Cerebellar cortex (tissue), 1 donor: ENCODE results near the gene CACNG5.

Experiments
- DNase-seq: peaks from one replicate; pipeline ENCODE4 v3.0.0-alpha.2; 2015; ENCODE audit warnings: low spot score

Gene CACNG5

DNA sequence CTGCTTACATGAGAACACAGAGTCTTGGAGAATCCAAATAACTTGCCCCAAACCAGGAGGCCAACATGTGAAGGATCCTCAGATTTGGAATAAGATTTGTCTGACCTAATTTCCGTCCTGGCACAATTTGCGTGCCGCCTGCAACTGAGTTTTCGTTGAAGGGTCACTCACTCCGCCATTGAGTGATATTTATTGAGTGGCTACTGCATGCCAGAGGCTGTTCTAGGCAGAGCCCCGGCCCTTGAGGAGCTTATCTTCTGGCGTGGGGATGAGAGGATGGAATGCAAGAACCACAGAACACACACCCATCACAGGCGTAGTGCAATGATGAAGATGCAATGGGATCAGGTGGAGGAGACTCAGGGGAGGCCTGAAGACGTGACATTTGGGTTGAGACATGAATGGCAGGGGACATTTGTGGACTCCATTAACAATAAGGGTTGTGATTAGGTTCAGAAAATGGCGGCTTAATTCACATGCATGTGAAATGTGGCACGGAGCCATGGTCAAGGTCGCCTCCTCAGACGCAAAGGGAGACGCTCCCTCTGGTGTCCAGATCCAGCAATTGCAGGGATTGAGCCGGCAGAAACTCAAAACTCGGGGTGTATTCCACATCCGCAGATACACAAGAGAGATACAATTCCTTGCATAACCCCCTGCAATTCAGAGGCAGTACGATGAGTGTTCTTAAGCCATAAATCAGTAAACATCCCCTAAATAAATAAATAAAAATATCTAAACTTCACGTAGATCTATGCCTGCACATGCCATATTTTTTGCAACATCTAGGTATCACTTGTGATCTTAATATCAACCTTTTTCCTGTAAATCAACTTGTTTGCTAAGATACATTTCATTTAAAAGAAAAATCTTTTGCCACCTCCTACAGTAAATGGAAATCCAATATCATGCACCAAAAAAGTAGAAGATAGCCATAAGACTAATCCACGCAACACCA, 71.7 kb downstream of the CACNG5 start:
- peak; percentile 61 for DNase-seq

DNA sequence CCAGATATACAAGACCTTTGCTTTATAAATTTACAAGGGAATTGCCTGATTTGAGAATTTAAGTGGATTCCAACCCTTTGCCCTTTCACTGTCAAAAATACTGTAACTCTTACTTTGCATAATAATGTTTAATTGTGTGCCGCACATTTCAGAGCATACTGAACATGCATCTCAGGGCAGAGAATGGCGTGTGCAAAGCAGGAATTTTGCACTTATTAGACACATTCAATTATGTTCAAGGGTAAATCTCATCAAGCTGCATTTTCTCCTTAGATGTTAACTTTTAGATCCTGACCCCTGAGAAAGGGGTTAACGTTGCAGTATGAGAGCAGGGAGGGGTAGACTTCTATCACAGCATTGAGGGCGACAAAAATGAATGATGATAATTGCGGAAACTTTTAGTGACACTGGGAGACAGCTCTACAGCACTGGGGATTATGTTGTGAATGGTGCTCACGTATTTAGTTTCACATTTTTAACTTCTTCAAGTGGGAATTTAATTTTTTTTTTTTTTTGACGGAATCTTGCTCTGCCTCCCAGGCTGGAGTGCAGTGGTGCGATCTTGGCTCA, 75.0 kb downstream of the CACNG5 start:
- DNase-seq = no peak

- no peak for DNase-seq
These were observed 75.9 kb downstream of the CACNG5 start for GRCh38 chr17:66910651-66911285.

DNA sequence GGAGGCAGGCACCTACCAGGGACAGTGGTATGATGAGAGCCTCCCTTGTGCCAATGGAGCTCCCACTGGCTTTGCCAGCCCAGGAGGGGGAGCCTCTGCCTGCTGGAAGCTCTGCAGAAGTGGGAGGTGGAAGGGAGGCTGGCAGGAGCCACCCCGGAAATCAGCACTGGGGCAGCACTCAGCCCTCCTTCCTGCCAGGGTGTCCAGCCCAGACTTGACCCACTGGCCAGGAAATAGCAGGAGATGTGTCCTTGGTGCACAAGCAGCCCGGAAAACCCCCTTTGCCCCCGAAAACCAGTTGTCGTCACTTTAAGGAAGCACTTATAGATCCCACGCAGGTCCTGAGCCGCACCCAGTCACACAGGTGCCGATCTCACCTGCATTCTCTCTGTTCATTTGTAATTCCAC, 80.3 kb downstream of the CACNG5 start:
- no peak for DNase-seq

DNA sequence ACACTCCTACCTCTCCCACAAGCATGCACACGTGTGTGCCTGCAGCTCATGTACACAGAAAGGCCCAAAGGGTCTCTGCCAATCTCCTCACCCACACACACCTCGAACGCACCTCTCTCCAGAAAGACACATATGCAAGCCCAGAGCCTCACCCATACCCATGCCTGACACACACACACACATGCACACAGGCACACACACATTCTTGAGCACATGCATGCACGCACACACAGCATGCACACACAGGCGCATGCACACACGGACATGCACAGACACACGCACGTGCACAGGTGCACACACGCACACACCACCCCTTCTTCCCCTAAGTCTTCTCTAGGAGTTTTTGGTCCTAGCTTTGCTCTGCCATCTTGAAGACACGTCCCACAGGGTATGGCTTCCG, 80.9 kb downstream of the CACNG5 start:
- no peak for DNase-seq

- no peak for DNase-seq
These were observed 82.0 kb downstream of the CACNG5 start for GRCh38 chr17:66916946-66917345.

GRCh38 chr17:66918896-66919295, 84.0 kb downstream of the CACNG5 start:
- DNase-seq = no peak

- DNase-seq = no peak
These were observed 85.5 kb downstream of the CACNG5 start for GRCh38 chr17:66920435-66920834.

DNA sequence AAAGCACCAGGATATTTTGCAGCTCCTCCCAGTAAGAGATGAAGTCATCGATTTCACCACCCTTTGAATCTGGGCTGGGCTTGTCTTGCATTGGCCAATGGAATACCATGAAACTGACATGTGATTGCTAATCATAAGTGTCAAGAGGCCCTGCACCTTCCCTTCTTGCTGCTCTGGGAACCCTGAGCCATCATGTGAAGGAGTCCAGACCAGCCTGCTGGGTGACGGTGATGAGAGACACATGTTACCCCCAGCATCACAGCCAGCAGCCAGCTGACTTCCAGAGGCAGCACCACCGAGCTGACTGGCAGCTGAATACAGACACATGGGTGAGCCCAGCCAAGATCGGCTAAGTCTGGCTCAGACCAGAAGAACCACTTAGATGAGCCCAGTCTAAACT, 86.0 kb downstream of the CACNG5 start:
- DNase-seq = no peak

- DNase-seq = no peak
These were observed 89.0 kb downstream of the CACNG5 start for GRCh38 chr17:66923886-66924285.

DNA sequence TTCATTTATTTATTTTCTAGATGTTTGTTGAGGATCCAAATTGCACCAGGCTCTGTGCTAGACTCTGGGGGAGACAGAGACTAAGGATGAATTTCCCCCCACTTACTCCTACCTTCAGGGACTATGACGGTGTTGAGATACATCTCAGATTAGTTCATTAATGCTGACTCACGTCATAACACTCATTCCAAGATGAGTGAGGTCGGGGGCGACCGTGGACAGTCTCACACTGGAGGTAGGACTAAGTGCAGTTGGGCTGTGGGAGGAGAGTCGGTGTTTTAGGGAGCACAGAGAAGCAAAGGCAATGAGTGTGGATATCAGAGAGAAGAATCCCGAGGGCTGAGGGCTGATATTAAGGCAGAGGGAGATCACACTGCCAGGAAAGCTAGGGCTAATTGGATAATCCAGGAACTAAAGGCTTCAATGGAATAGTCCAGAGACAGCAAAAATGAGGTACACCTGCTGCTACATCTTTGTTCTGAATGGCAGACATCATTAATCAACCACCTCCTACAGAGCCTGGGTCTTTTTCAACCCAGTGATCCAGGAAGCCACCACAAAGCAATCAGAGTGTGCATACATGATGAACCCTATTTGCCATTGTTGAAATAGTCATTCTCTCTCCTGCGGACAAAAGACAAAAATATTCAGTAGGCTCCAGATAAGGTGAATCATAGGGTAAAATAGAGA, 91.0 kb downstream of the CACNG5 start:
- no peak for DNase-seq

DNA sequence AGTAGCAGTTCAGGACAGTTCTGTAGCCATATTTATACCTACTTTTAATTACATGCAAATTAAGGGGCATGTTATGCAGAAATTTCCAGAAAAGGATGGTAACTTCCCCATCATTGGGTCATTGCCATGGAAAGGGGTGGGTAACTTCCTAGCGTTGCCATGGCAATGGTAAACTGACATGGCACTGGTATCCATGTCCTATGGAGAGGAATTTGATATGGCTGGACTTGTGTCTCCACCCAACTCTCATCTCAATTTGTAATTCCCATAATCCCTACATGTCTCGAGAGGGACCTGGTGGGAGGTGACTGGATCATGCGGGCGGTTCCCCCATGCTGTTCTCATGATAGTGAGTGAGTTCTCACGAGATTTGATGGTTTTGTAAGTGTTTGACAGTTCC, 94.0 kb downstream of the CACNG5 start:
- DNase-seq = no peak

DNA sequence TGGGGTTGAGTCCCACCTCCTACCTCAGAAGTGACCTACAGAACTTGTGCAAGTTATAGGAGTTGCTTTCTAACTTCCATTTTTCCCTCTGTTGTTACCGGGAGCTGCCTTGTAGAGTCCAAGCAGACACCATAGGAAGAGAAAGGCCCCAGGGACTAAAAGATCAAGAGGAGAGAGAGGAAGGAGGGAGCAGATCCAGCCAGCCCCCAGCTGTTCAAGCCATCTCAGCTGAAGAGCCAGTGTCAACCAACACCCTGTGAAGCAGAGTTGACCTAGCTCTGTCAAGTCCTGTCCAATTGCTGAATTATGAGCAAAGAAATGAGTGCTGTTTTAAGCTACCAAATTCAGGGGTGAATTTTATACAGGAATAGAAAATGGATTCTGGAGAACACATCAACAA, 94.7 kb downstream of the CACNG5 start:
- DNase-seq = no peak

DNA sequence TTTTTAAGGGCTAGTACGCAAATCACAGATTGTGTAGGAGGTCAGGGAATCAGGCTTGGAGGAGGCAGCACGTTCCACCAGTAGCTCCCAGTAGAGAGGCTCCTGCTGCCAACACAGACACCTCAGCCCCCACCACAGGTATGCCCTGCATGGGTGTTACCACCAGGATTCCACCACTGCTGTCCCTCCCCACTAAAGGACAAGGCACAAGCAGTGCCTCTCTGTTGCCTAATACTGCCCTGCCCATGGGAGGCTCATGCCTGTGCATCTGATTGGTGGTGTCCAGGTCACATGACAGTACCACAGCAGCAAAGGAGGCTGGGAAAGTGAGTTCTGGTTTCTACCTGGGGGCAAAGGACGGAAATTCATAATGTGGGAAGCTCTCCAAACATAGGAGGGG, 96.0 kb downstream of the CACNG5 start:
- no peak for DNase-seq

DNA sequence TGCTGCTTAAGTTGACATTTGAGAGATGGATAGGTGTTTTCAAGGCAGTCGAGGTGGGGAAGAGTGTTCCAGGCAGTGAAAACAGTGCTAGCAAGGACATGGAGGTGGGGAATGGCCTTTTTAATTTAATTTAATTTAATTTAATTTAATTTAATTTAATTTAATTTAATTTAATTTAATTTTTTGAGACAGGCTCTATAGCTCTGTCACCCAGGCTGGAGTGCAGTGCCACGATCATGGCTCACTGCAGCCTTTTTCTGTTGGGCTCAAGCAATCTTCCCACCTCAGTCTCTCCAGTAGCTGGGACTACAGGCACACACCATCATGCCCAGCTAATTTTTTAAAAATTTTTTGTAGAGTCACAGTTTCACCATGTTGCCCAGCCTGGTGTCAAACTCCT, 97.4 kb downstream of the CACNG5 start:
- DNase-seq = no peak

GRCh38 chr17:66934040-66934439, 99.1 kb downstream of the CACNG5 start:
- no peak for DNase-seq
